Effector memory CD8-positive, alpha-beta T cell (primary cell): Measurements from ENCODE around the gene HTT.

Source experiments
- ATAC-seq: fragments of 150-1000 bp; cut with Tn5 transposase; replicated peaks from 2 replicates; pipeline ENCODE4 v1.10.0; 2021; ENCODE audit warnings: mild to moderate bottlenecking, moderate library complexity
- DNase-seq, 3 experiments: peaks; one replicate each; pipeline ENCODE4 v3.0.0; 2021
- H3K27ac Mint-ChIP-seq, 2 donors: one replicate each; pipeline ENCODE4 v1.8.0; 2022; ENCODE audit warnings: mild to moderate bottlenecking in 2 of 2, mixed read lengths in 2 of 2, moderate library complexity in 2 of 2
- H3K27me3 Mint-ChIP-seq, 2 donors: one replicate each; pipeline ENCODE4 v1.8.0; 2022; ENCODE audit warnings: mixed read lengths in 2 of 2
- H3K36me3 Mint-ChIP-seq: one replicate; pipeline ENCODE4 v1.8.0; 2022; ENCODE audit warnings: mild to moderate bottlenecking, moderate library complexity, mixed read lengths; ENCODE audit not compliant: insufficient read depth
- H3K4me1 Mint-ChIP-seq, 2 donors: one replicate each; pipeline ENCODE4 v1.8.0; 2022; ENCODE audit warnings: low read depth in 2 of 2, mixed read lengths in 2 of 2
- H3K4me3 Mint-ChIP-seq, 2 donors: one replicate each; pipeline ENCODE4 v1.8.0; 2022; ENCODE audit warnings: mild to moderate bottlenecking in 2 of 2, mixed read lengths in 2 of 2, moderate library complexity in 2 of 2
- H3K9me3 Mint-ChIP-seq, 2 donors: one replicate each; pipeline ENCODE4 v1.8.0; 2022; ENCODE audit warnings: mixed read lengths in 2 of 2

Gene HTT

DNA sequence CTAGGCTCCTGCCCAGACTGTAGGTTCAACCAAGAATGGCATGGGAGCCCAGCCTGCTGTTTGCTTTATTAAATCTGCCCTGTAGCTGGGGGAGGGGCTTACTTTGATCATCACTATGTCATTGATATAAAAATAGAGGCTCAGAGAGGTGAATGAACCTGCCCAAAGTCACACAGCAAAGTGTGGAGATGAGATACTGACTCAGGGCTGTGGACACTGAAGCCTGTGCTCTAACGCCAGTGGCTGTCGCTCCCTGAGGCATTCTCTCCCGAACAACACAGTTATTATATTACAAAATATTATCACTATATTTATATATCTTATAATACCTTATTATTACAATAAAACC is 178.0 kb downstream of the HTT start:
- H3K27ac Mint-ChIP-seq: no peak overlapping the region
- no peaks in the 10 kb centered on the region for H3K36me3 Mint-ChIP-seq
- DNase-seq (no peak), ATAC-seq (no peak)
- H3K9me3 Mint-ChIP-seq: no peaks in the 10 kb centered on the region
- H3K4me3 Mint-ChIP-seq: no peak overlapping the region
- H3K27me3 Mint-ChIP-seq: no peaks in the 10 kb centered on the region
- peaks cover 0 to 2% of the 10 kb centered on the region in 2 donors for H3K4me1 Mint-ChIP-seq

DNA sequence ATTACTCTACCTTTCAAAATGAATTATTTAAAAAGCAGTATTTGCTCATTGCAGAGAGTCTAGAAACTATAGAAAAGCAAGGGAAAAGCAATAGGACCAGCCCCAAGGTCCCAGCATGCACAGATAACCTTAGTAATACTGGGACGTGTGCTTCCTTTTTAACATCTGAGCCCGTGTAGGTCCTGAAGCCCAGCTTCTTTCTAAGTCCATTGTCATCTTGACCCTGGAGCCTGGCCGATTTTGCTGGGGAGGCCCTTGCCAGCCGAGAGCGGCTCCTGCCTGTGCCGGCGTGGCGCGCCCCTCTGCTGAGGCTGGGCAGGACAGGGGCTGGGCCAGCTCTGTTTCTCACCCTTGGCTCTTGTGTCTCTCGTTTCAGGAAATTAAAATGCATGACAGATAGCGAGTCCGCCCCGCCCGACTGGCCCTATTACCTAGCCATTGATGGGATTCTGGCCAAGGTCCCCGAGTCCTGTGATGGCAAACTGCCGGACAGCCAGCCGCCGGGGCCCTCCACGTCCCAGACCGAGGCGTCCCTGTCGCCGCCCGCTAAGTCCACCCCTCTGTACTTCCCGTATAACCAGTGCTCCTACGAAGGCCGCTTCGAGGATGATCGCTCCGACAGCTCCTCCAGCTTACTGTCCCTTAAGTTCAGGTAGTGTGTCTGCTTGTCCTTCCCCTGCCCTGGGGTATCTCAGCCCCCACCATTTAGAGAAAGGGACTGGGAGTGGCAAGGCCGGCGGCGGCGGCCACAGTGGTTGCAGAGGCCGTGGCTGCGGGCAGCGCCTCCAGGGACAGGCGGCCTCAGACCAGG is 178.6 kb downstream of the HTT start:
- Mint-ChIP-seq H3K27ac (no peak overlapping the region), H3K27me3 (no peaks in the 10 kb centered on the region), H3K4me3 (no peak overlapping the region), H3K9me3 (no peaks in the 10 kb centered on the region), H3K4me1 (peaks cover 0 to 2% of the 10 kb centered on the region in 2 donors), H3K36me3 (no peaks in the 10 kb centered on the region)
- no peak for ATAC-seq
- no peak for DNase-seq

DNA sequence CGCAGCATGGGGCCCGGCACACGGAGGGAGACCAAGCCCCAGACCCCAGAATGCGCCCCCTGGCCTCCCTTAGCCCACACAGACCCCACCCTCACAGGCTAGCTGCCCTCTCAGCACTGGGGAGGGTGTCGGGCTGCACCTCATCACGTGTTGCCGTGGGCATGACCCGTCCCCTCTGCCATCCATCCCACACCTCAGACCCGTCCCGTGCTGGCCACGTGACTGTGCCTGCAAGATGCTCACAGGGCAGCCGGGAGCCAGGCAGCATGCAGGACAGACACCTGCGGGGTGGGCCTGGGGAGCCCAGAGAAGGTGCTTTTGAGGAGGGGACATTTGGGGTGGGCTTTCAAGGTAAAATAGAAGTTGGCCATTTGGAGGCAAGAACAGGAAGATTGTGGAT is 179.3 kb downstream of the HTT start:
- Mint-ChIP-seq H3K9me3 (no peaks in the 10 kb centered on the region), H3K27ac (no peak overlapping the region), H3K27me3 (no peaks in the 10 kb centered on the region), H3K4me1 (peaks cover 0 to 2% of the 10 kb centered on the region in 2 donors), H3K4me3 (no peak overlapping the region), H3K36me3 (no peaks in the 10 kb centered on the region)
- no peak for ATAC-seq
- DNase-seq: no peak

DNA sequence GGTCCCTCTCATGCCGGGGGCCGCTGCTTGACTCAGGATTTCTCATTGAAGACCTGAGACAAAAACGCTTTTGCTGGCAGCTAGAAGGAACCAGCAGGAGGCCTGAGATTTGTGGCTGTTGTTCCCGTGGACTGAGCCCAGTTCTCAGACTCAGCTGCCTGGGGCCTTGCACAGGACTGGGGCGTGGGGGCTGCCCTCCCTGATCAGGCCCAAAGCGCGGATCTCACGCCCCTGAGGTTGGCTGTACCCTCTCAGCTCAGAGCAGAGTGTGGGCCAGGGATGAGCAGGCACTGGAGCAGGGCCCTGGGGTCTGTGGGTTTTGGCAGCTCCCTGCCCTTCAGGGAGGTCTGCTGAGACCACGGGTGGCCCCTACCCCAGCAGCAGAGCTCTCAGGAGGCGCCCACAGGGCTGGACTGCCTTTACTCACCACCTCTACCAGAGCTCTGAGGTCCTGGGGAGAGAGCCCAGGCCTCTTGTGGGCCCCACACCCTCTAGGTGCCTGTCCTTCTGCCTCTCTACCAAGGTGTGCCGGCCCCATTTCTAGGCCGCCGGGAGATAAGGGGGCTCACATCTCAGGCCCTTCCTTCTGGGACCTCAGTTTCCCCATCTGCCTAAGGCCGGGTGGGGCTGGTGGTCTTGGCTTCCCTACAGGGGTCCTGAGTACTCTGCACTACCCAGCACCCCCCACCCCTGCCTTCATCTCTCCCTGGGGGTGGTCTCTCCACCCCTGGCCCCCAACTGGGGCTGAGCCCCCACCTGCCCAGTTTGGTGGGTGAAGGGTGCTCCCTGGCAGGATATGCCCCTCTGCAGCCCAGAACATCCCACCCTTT is 180.0 kb downstream of the HTT start:
- Mint-ChIP-seq H3K4me3 (no peak overlapping the region), H3K4me1 (peaks cover 0 to 2% of the 10 kb centered on the region in 2 donors), H3K9me3 (no peaks in the 10 kb centered on the region), H3K27ac (no peak overlapping the region), H3K27me3 (no peaks in the 10 kb centered on the region), H3K36me3 (no peaks in the 10 kb centered on the region)
- DNase-seq: no peak
- no peak for ATAC-seq

DNA sequence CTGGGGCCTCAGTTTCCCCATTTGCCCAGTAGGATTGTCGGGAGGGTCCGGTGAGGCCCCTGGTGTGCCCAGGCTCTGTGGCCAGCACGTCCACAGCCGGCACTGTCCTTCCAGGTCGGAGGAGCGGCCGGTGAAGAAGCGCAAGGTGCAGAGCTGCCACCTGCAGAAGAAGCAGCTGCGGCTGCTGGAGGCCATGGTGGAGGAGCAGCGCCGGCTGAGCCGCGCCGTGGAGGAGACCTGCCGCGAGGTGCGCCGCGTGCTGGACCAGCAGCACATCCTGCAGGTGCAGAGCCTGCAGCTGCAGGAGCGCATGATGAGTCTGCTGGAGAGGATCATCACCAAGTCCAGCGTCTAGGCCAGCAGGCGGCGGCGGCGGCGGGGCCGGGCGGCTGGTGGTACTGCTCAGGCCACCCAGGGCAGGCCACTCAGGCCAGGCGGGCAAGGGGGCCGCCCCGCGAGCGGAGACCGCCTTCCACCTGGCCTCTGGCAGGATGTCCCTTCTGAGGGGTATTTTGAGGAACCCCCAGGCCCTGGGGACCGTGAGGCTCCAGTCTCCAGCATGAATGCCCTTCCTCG is 181.2 kb downstream of the HTT start:
- Mint-ChIP-seq H3K9me3 (no peaks in the 10 kb centered on the region), H3K27me3 (no peaks in the 10 kb centered on the region), H3K4me1 (no peaks in the 10 kb centered on the region), H3K4me3 (no peak overlapping the region), H3K27ac (no peak overlapping the region), H3K36me3 (no peaks in the 10 kb centered on the region)
- no peak for DNase-seq
- ATAC-seq: no peak

DNA sequence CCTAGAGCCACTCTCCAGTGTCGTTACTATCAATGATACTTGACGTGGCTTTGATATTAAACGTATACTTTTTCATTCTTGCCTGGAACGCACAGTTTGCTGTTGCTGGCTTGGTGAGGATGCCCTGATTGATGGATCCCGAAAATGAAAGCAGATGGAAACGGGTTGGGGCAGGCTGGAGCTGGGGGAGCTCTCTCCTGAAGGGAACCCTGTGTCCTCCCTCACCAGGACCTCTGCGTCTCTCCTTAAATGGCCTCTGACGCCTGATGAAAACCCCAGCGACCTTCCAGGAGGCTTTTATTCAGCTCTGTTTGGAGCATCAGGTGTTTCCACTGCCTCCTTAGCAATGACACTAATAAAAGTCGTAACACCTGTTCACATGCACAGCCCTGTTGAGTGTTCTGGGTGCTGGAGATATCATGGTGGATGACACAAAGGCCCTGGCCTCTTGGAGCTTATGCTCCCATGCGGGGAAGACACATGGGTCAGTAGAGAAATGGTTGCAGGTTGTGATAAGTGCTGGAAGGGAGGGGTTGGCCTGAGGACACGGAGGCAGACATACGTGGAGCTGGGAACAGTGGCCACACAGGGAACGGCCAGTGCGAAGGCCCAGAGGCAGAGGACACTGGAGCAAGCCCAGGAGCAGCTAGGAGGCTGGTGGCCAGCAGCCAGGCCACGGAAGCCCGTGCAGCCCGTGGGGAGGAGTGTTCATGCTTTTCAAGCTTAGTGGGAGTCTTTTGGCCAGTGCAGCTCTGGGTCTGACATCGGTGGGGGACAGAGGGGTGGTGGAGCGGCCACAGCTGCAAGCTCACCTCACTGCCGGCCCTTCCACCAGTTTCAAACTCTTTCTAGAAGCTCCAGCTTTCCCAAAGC is 182.0 kb downstream of the HTT start:
- ATAC-seq (no peak), DNase-seq (no peak)
- Mint-ChIP-seq H3K9me3 (no peaks in the 10 kb centered on the region), H3K27ac (no peak overlapping the region), H3K4me3 (no peak overlapping the region), H3K36me3 (no peaks in the 10 kb centered on the region), H3K4me1 (no peaks in the 10 kb centered on the region), H3K27me3 (no peaks in the 10 kb centered on the region)

DNA sequence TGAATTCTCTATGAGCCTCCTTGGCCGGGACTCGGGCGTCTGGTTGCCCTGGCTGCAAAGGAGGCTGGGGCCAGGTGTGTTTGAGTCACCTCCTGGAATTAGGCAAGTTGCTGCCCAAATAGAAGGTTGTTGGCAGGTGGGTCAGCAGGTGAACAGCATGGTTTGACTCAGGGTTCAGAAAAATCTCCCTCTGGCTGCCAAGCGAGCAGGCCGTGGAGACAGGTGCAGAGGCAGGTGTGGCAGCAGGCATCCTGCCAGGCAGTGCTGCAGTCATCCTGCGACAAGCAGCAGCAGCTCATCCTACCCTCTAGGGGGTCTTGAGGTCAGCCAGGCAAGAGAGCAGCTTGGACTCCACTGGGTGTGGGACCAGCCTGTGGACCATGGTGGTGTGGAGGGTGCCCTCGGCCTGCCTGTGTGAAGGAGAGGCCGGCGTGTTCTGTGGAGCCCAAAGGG is 182.6 kb downstream of the HTT start:
- DNase-seq: no peak
- ATAC-seq: no peak
- H3K36me3 Mint-ChIP-seq: no peaks in the 10 kb centered on the region
- H3K4me3 Mint-ChIP-seq: no peak overlapping the region
- H3K27me3 Mint-ChIP-seq: no peaks in the 10 kb centered on the region
- H3K9me3 Mint-ChIP-seq: no peaks in the 10 kb centered on the region
- H3K4me1 Mint-ChIP-seq: no peaks in the 10 kb centered on the region
- H3K27ac Mint-ChIP-seq: no peak overlapping the region

DNA sequence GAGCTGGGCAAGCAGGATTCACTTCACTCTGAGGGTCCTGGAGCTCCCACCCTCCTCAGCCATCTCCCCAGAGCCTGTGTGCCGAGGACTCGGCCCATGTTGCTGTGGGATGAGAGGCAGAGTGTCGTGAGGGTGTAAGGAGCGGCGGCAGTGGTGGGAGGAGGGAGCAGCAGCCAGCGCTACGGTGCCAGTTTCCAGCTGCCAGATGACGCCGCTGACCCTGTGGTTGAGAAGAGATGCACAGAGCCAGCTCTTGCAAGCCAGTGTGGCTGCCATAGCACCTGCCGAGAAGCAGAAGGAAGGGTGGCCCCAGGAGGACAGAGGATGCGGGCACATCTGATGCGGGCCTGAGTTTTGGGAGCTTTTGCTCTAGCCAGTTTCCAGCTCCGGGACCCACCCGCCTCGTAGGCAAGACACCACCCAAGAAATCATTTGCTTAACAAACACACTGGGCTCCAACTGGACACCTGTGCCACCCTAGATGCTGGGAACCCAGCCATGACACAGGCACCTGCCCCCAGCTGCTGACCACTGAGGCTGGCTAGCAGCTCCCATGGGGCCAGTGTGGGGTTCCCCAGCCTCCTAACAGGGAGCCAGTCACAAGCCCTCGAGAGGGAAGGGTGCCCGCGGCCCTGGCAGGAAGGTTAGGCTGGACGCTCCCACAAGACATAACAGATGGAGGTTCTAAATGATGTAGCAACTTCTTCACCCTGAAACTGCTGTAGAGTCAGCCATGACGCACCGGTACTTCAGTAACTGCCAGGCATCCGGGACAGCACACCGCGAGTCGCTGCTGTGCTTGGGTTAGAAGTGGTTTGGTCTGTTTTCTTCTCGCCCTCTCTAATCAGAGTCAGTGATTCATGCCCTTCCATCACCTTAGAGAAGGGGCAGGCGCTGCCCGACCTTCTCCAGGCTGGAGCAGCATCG is 183.3 kb downstream of the HTT start:
- Mint-ChIP-seq H3K4me3 (no peak overlapping the region), H3K27me3 (no peaks in the 10 kb centered on the region), H3K27ac (no peak overlapping the region), H3K36me3 (no peaks in the 10 kb centered on the region), H3K4me1 (no peaks in the 10 kb centered on the region), H3K9me3 (no peaks in the 10 kb centered on the region)
- DNase-seq (no peak), ATAC-seq (no peak)

DNA sequence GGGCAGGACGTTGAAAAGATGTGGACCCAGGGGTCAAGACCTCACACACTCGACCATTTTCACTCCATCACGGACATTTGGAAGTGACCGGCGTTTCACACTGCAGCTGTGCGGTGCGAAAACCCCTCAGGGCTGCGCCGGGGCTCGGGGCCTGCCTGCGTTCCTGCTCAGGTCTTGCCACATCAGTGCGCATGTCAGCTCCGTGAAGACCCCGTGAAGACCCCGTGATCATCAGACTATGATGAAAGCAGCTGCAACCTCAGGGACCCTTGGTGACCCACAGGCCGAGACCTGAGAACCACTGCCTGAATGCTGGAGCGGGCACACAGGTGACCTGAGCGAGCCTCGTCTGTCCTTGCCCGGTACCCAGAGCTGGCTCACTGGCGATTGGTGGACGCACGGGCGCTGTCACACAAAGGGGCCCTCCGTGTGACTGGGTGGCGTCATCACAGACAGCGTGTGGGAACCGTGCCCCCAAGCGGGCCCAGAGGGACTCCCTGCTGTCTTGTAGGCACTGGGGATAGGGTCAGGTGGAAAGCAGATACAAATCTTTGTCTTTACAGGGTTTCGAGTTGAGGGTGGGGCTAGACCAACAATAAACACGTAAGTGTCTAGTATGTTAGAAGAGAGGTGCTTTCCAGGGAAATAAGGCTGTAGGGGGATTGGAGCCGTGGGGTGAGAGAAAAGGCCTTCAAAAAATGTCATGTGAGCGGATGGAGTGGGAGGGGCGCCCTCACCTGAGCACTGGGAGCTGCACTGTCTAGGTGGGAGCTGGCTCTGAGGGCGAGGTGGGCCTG is 187.1 kb downstream of the HTT start:
- no peaks in the 10 kb centered on the region for H3K4me1 Mint-ChIP-seq
- H3K36me3 Mint-ChIP-seq: no peaks in the 10 kb centered on the region
- no peak overlapping the region for H3K4me3 Mint-ChIP-seq
- H3K27ac Mint-ChIP-seq: no peak overlapping the region
- DNase-seq: no peak
- ATAC-seq: no peak
- no peaks in the 10 kb centered on the region for H3K9me3 Mint-ChIP-seq
- peaks cover 0 to 7% of the 10 kb centered on the region in 2 donors for H3K27me3 Mint-ChIP-seq

DNA sequence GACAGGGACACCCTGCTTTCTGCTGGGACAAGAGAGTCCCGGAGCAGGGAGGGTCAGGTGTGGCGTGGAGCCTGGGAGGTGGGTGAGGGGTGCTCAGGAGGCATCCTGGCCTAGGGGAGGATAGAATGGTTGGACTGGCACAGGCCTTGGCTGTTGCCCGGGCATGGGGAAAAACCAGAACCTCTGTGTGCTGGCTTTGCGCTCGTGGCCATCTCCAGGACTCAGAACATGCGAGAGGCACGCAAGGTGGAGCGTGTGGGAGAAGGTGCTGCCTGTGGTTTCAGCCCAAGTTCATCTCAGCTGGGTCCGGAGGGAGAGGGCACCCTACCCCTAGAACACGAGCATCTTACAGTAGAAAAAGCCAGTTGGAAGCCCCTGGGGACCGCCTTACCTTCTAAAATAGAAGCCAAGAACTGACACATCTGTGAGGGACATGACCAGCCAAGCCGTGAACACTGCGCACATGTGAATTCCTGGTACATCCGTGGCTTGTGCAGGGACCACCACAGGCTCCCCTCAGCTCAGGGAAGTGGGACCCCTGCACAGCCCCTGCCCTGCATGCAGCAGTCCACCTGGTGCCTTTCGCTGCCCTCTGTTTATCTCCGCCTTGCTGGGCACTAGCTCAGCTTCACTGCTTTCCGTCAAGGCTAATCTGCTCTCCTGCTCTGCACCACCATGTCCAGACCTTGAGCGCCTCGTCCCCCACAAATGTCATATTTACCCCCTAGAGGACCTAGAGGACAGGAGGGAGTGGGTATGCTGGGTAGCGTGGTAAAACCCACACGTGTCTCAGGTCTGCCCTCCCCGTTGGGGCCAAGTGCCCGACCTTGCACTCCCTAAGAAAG is 187.9 kb downstream of the HTT start:
- H3K4me1 Mint-ChIP-seq: no peaks in the 10 kb centered on the region
- no peaks in the 10 kb centered on the region for H3K36me3 Mint-ChIP-seq
- no peaks in the 10 kb centered on the region for H3K9me3 Mint-ChIP-seq
- H3K27me3 Mint-ChIP-seq: peaks cover 0 to 7% of the 10 kb centered on the region in 2 donors
- no peak overlapping the region for H3K4me3 Mint-ChIP-seq
- DNase-seq (no peak), ATAC-seq (no peak)
- no peak overlapping the region for H3K27ac Mint-ChIP-seq
